Upper lobe of left lung (tissue), 6 donors: ENCODE results near the gene KIRREL3. TPM values are rescaled to one million over a fixed set of nuclear protein-coding genes. Genes with fewer than 3 reads are reported as not detected.
A peak's percentile ranks its signal among the peaks of the same experiment; 100 is the strongest.

Experiments used
- ATAC-seq, 2 donors: fragments of 200-7000 bp; cut with Tn5 transposase; one replicate each; pipeline ENCODE4 v1.9.1; 2022; ENCODE audit warnings: mild to moderate bottlenecking in 2 of 2, moderate library complexity in 2 of 2; ENCODE audit not compliant: low FRiP score in 2 of 2
- DNase-seq, 2 donors: peaks; one replicate each; pipeline ENCODE4 v3.0.0-alpha.2; 2019 to 2020
- H3K27ac ChIP-seq, 4 donors: fragments of 200-600 bp; sonication (generic); one replicate each; pipeline ENCODE4 v1.5.1; 2016 to 2019
- H3K27me3 ChIP-seq, 4 donors: fragments of 200-600 bp; sonication (generic); one replicate each; pipeline ENCODE4 v1.5.1; 2017 to 2019
- H3K36me3 ChIP-seq, 4 donors: fragments of 200-600 bp; sonication (generic); one replicate each; pipeline ENCODE4 v1.5.1; 2016 to 2019
- H3K4me1 ChIP-seq, 4 donors: fragments of 200-600 bp; sonication (generic); one replicate each; pipeline ENCODE4 v1.5.1; 2018 to 2019
- H3K4me3 ChIP-seq, 4 donors: fragments of 200-600 bp; sonication (generic); one replicate each; pipeline ENCODE4 v1.5.1; 2017 to 2019; ENCODE audit warnings: mild to moderate bottlenecking in 2 of 4, moderate library complexity in 1 of 4
- H3K9me3 ChIP-seq, 4 donors: fragments of 200-600 bp; sonication (generic); one replicate each; pipeline ENCODE4 v1.5.1; 2018 to 2019
- EP300 ChIP-seq, 4 donors: sonication (generic); formaldehyde crosslinking; IDR thresholded peaks; one replicate each; pipeline ENCODE4 v1.5.1; 2017; ENCODE audit warnings: antibody characterized with exemption in 4 of 4, control low read depth in 2 of 4
- POLR2A ChIP-seq, 4 donors: fragments of 450-650 bp; IDR thresholded peaks; one replicate each; pipeline ENCODE4 v1.5.1; 2016 to 2017; ENCODE audit warnings: antibody characterized with exemption in 4 of 4, mild to moderate bottlenecking in 2 of 4
- POLR2AphosphoS5 ChIP-seq, 2 donors: sonication (generic); formaldehyde crosslinking; IDR thresholded peaks; one replicate each; pipeline ENCODE4 v1.5.1; 2017; ENCODE audit warnings: antibody characterized with exemption in 2 of 2
- WGBS, 2 donors: methylation state at CpG; one replicate each; pipeline ENCODE4 v1.1.5; 2017 to 2018; 5-methylcytosine and 5-hydroxymethylcytosine counted together
- total RNA-seq, 6 donors: library from RNA; depleted of rRNA in 4 of 6; stranded (reverse); fragments of >200 nt in 4 of 6; gene quantifications; one replicate each; pipeline versions ENCODE4 v1.1.0 to v1.2.1, GENCODE V29; 2016 to 2021
- TF ChIP-seq, protein P1 (sequence below), 6 experiments: fragments of 450-650 bp in 4 of 6; fragments of 200-600 bp in 2 of 6; sonication (generic) in 2 of 6; IDR thresholded peaks; one replicate each; pipeline ENCODE4 v1.5.1; 2016 to 2019; ENCODE audit warnings: antibody characterized with exemption in 6 of 6
- donor health status: DM: no; HTN: no; CAD: no; lungs with moderate emphysema.
- donor health status: DM: no; HTN: yes; CAD: no; lungs with severe emphysema.

Gene KIRREL3
- total RNA-seq, 6 donors from 2014 or later, result 0.22 to 0.24 TPM; not detected in 4

DNA sequence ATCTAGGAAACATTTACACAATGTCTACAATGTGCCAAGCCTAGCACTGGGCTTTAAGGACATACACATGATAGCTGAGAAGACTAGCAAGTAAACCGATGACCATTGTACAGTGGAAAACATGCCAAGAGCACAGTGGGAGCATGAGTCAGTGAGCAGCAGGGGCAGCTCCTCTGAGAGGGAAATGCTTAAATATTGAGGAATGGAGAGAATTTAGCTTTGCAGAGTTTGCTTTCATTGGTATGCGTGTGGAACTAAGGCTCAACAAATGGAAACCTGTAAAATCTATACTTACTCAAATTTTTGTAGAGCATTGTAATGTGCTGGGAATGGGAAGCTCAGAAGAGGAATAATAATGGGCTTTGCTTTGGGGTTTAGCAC is 362.8 kb downstream of the KIRREL3 start:
- WGBS, 2 donors, result 84 to 89% methylated on average over 2 of the region's 2 CpGs
- TF ChIP-seq POLR2A (IDR thresholded peaks at IDR 0.05) (no peak), POLR2AphosphoS5 (IDR thresholded peaks at IDR 0.05) (no peak), EP300 (IDR thresholded peaks at IDR 0.05) (no peak)
- TF ChIP-seq, protein P1, sequence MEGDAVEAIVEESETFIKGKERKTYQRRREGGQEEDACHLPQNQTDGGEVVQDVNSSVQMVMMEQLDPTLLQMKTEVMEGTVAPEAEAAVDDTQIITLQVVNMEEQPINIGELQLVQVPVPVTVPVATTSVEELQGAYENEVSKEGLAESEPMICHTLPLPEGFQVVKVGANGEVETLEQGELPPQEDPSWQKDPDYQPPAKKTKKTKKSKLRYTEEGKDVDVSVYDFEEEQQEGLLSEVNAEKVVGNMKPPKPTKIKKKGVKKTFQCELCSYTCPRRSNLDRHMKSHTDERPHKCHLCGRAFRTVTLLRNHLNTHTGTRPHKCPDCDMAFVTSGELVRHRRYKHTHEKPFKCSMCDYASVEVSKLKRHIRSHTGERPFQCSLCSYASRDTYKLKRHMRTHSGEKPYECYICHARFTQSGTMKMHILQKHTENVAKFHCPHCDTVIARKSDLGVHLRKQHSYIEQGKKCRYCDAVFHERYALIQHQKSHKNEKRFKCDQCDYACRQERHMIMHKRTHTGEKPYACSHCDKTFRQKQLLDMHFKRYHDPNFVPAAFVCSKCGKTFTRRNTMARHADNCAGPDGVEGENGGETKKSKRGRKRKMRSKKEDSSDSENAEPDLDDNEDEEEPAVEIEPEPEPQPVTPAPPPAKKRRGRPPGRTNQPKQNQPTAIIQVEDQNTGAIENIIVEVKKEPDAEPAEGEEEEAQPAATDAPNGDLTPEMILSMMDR (IDR thresholded peaks at IDR 0.05), result no peak
- Histone ChIP-seq H3K4me1 (no peaks in the 10 kb centered on the region), H3K4me3 (no peak overlapping the region), H3K9me3 (no peaks in the 10 kb centered on the region), H3K36me3 (no peaks in the 10 kb centered on the region), H3K27ac (no peak overlapping the region), H3K27me3 (no peaks in the 10 kb centered on the region)
- DNase-seq (no peak), ATAC-seq (peak in 1 of 2 donors; percentile 75)

DNA sequence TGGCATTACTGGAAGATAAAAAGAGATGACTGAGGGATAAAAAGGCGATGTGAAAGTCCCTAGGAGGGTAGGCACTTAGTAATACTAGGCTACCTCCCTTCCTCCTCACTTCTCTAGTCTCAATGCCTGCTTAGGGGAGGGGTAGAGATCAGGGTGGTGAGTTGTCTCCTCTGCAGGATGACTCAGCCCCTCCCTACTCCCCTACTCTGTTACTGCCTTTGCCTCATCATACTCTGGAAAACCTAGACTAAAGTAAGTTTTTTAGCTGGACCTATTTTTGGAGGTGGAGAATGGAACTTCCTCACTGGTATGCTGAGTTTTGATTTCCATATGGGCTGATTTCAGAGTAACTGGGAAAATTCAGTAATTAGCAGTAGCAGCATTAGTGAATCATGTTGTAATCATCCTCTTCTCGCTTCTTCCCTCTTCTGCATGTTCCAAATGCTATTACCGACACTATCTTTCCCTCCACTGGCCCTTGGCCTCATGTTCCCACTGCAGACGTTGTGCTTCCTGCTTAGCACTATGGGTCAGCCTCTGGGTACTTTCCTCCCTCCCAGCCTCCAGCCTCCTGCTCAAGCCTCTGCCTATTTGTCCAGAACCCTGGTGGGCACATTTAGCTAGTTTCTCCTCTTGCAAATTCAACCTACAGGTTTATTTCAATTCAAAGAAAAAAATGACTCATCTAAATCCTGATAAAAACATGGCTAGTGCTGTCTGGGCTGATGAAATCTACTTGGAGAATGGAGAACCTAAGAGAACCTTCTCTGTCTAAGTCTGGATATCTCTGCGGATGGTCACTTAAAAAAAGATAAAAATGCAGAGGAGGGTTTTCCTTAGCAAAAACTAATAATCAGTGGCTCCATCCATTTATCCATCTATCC is 363.4 kb downstream of the KIRREL3 start:
- DNase-seq, result no peak
- Histone ChIP-seq H3K9me3 (no peaks in the 10 kb centered on the region), H3K4me1 (no peaks in the 10 kb centered on the region), H3K4me3 (no peak overlapping the region), H3K27me3 (no peaks in the 10 kb centered on the region), H3K27ac (no peak overlapping the region), H3K36me3 (no peaks in the 10 kb centered on the region)
- TF ChIP-seq EP300 (IDR thresholded peaks at IDR 0.05) (no peak), POLR2AphosphoS5 (IDR thresholded peaks at IDR 0.05) (no peak), POLR2A (IDR thresholded peaks at IDR 0.05) (no peak)
- TF ChIP-seq, protein P1 (IDR thresholded peaks at IDR 0.05), result no peak
- WGBS, 2 donors, result 62 to 80% methylated on average over 5 of the region's 5 CpGs
- ATAC-seq, result peak in 1 of 2 donors; percentile 79

DNA sequence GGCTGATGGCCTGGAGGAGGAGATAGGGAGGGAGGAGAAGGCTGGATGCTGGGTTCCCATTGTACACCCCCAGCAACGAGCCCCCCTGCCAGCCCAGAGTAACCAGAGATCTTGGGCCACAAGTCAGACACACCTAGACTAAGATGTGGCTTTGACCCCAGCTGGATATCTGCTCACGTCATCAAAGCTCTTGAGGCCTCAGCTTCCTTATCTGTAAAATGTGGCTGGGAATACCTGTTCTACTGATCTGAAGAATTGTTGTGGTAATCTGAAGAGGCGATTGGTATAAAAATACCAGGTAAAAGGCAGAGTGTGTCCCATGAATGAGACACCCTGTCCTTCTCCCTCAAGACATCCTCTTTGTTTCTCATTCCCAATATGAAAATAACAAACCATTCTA is 365.1 kb downstream of the KIRREL3 start:
- H3K4me1 ChIP-seq, result no peaks in the 10 kb centered on the region
- no peaks in the 10 kb centered on the region for H3K9me3 ChIP-seq
- ATAC-seq, result no peak
- DNase-seq, result no peak
- no peaks in the 10 kb centered on the region for H3K27me3 ChIP-seq
- H3K4me3 ChIP-seq, result no peak overlapping the region
- TF ChIP-seq POLR2AphosphoS5 (IDR thresholded peaks at IDR 0.05) (no peak), POLR2A (IDR thresholded peaks at IDR 0.05) (no peak), EP300 (IDR thresholded peaks at IDR 0.05) (no peak)
- TF ChIP-seq, protein P1 (IDR thresholded peaks at IDR 0.05), result no peak
- WGBS, 2 donors, result 75 to 79% methylated on average over 3 of the region's 3 CpGs
- H3K36me3 ChIP-seq, result no peaks in the 10 kb centered on the region
- H3K27ac ChIP-seq, result no peak overlapping the region

DNA sequence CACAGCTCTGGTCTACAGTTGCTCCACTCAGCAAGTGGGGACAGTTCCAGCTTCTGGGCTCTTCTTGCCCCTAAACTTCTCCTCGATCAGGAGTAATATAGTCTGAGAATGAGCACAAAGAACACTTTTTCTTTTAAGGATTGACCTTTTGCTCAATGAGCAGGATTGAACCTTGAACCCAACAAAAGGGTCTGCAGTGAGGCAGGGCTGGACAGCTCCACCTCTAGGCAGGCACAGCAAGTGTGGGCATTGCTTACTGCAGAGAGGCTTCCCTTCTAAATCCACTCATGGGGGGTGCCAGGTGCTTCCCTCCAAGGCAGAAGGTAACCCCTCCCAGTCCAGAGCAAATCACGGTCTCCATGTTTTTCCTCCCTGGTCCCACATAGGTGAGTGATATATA is 365.6 kb downstream of the KIRREL3 start:
- Histone ChIP-seq H3K4me1 (no peaks in the 10 kb centered on the region), H3K36me3 (no peaks in the 10 kb centered on the region), H3K27me3 (no peaks in the 10 kb centered on the region), H3K27ac (no peak overlapping the region), H3K9me3 (no peaks in the 10 kb centered on the region), H3K4me3 (no peak overlapping the region)
- TF ChIP-seq EP300 (IDR thresholded peaks at IDR 0.05), result no peak
- TF ChIP-seq POLR2A (IDR thresholded peaks at IDR 0.05), result no peak
- no peak for TF ChIP-seq POLR2AphosphoS5 (IDR thresholded peaks at IDR 0.05)
- TF ChIP-seq, protein P1 (IDR thresholded peaks at IDR 0.05), result no peak
- WGBS, 2 donors, result 73 to 82% methylated on average over 1 to 2 of the region's 2 CpGs
- ATAC-seq, result no peak
- DNase-seq, result no peak

DNA sequence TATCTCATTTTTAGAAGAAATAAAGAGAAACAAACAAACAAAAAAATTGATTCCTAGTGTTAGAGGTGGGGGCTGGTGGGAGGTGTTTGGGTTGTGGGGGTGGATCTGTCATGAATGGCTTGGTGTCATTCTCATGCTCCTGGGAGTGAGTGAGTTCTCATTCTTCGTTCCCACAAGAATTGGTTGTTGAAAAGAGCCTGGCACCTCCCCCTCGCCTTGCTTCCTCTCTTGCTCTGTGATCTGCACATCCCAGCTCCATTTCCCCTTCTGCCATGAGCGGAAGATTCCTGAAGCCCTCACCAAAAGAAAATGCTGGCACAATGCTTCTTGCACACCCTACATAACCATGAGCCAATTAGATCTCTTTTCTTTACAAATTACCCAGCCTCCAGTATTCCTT is 367.2 kb downstream of the KIRREL3 start:
- ATAC-seq, result no peak
- TF ChIP-seq POLR2A (IDR thresholded peaks at IDR 0.05) (no peak), EP300 (IDR thresholded peaks at IDR 0.05) (no peak), POLR2AphosphoS5 (IDR thresholded peaks at IDR 0.05) (no peak)
- TF ChIP-seq, protein P1 (IDR thresholded peaks at IDR 0.05), result no peak
- H3K27ac ChIP-seq, result no peak overlapping the region
- DNase-seq, result no peak
- 43 to 47% methylated on average over 3 of the region's 3 CpGs for WGBS, 2 donors
- no peaks in the 10 kb centered on the region for H3K27me3 ChIP-seq
- no peaks in the 10 kb centered on the region for H3K4me1 ChIP-seq
- no peaks in the 10 kb centered on the region for H3K36me3 ChIP-seq
- H3K4me3 ChIP-seq, result no peak overlapping the region
- no peaks in the 10 kb centered on the region for H3K9me3 ChIP-seq
